Astrocyte of the hippocampus (primary cell): ENCODE measurements around the gene STAT5B.

Source experiments
- DNase-seq: peaks from one replicate; pipeline ENCODE4 v3.0.0; 2011; ENCODE audit warnings: low read depth, low spot score

STAT5B gene

DNA sequence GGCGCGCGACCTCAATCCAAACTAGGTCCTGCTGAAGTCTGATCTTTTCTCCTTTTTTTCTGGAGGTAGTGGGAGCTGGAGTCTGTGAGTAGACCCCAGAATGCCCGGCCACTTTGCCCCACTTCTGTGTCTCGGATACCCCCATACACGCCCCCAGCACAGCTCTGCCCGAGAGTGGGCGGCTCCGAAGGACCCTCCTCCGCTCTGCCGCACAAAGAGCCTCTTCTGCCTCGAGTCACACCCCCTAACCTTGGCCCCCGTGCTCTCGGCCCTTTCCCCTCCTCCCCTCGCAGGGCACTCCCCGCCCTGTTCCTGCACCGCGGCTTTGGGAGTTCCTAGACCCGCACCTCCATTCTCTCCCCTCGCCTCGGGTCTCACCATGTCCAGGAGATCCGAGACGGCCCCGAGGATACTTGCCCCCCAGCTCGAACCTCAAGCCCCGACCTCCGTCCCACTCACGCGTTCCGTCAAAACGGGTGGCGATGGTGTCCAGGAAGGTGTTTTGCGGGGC is 95.7 kb downstream of the STAT5B start:
- no peak for DNase-seq

GRCh38 chr17:42179911-42180410 is 96.2 kb downstream of the STAT5B start:
- DNase-seq: peak; percentile 70

GRCh38 chr17:42179335-42179734 is 96.9 kb downstream of the STAT5B start:
- DNase-seq: no peak

- no peak for DNase-seq
Measured at GRCh38 chr17:42178817-42179216, 97.4 kb downstream of the STAT5B start.

- no peak for DNase-seq
Measured at GRCh38 chr17:42177684-42178083, 98.5 kb downstream of the STAT5B start.

GRCh38 chr17:42174126-42174783 is 101.9 kb downstream of the STAT5B start:
- no peak for DNase-seq

- no peak for DNase-seq
Measured at GRCh38 chr17:42171831-42172230, 104.4 kb downstream of the STAT5B start.

- DNase-seq: no peak
Measured at GRCh38 chr17:42169351-42169750, 106.8 kb downstream of the STAT5B start.

DNA sequence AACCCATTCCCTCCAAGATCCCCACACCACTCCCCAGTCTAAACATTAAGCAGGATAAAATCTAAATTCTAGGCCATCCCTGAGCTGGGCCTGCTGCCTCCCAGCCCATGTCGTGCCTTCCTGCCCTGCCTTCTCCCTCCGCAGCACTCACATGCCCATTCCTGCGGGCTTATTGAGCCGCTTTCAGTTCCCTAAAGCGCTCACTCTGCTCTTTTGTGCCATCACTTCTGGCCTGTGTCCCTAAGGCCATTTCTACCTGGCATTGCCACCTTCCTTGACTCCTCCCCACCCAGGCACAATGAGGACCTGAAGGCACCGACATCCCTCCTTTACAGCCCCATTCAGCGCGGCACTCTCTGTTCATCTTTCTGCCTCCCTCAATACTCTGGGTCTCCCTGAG is 108.4 kb downstream of the STAT5B start:
- no peak for DNase-seq

- DNase-seq: no peak
Measured at GRCh38 chr17:42166196-42166763, 109.9 kb downstream of the STAT5B start.

- no peak for DNase-seq
Measured at GRCh38 chr17:42165751-42166150, 110.4 kb downstream of the STAT5B start.

DNA sequence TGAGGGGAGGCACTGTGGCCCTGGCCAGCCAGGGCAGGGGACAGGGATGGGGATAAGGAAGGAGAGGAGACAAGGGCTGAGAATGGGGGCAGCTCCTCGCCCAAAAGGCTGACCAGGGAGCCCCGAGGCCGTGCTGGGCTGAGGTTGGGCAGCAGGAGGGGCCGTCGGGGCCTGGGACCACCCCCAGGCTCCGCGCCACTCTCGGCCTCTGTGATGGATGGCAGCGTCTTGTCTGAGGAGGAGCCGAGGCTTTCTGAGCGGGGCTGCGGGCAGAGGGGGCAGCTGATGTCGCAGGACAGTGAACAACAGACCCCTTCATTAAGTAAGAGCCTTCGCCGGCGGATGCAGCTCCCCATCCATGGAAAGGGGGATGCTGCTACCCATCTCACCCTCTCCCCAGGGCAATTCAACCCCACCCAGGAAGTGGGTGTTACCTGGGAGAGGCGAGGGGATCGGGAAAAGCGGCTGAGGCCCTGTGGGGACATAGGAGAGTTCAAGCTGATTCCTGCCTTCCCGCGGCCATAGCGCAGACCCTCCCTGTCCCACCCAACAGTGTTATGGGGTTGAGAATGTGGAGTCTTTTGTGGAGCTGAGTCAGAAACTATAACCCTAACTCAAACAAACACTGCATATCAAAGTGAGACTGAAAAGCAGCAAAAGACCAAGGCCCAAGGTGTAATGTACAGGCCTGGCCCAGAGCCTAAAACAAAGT is 112.3 kb downstream of the STAT5B start:
- DNase-seq: no peak

DNA sequence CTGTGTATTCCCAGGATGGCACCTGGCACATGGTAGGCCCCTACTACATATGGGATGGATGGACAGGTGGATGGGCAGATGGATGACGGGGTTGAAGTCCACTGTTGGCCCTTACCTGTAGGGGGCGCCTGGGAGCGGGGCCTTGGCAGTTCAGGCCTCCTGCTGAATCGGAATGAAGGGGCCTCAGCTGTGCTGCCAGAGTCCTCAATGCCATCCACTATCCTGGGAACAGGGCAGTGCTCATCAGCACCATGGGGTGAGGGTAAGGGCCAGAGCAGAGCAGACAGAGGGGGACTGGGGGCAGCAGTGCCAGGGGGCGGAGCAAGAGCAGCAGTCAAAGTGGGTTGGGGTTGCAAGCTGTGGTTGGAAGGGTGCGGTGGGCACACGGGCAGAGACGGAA is 113.1 kb downstream of the STAT5B start:
- no peak for DNase-seq

DNA sequence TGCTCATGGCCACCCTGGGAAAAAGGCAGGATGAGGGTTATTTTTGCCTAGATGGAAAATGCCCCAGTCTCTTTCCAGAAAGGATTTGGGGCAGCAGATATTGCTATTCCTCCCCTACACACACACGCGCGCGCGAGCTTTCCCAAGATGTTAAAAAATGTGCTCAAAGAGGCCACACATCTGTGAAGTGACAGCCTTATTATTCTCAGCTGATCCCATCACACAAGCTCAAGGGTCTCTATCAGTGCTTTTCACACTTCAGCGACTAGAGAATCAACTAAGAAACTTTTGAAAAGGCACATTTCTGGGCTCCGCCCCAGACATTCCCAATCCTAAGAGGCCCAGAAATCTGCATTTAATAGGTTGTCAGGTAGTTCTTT is 115.7 kb downstream of the STAT5B start:
- DNase-seq: no peak

DNA sequence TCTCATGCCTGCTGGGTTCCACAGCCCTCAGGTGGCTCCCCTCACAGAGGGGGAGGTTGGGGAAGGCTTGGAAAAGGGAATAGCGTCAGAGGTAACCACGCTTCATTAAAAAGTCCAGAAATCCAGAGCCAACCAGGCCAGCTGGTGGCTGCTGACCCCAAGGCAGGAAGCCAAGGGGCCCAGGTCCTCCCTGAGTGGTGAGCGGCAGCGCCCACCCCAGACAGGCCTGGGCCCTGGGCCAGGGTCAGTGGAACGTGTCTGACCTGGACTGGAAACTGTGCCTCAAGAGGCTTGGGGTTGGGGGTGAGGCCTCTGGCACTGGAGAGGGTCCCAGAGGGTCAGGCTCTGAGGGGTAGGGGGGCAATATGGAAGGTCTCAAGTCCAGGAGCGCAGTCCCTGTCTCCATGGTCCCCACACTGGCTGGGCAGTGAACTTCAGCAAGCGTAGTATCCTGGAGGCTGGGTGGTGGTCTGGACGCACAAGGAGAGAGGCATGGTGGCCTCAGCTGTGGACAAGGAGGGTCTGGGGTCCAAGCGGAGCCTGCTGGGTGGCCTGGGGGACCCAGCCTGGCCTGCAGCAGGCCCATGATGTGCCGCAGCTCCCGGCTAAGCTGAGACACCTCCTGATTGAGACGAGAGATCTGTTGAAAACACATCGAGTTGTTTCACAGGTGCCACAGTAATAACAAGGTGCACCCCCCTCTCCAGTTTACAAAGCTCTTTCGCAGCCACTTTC is 116.2 kb downstream of the STAT5B start:
- DNase-seq: no peak

- no peak for DNase-seq
Measured at GRCh38 chr17:42155614-42156045, 120.6 kb downstream of the STAT5B start.

GRCh38 chr17:42153919-42154742 is 122.1 kb downstream of the STAT5B start:
- peak; percentile 37 for DNase-seq
